Fibroblast of peridontal ligament (primary cell): Measurements from ENCODE around the gene ZNF567.

ENCODE experiments used
- DNase-seq: peaks from one replicate; pipeline ENCODE4 v3.0.0-alpha.2; 2010; ENCODE audit errors: extremely low read depth

ZNF567 gene

GRCh38 chr19:36750066-36750691, 62.8 kb downstream of the ZNF567 start:
- no peak for DNase-seq
